Renal pelvis (tissue), 12 donors: ENCODE measurements around the gene PGLYRP1. TPM values are rescaled to one million over a fixed set of nuclear protein-coding genes. Genes with fewer than 3 reads are reported as not detected.

Source experiments
- DNase-seq: peaks from one replicate; pipeline ENCODE4 v3.0.0-alpha.2; 2013
- long read RNA-seq, 16 experiments: transcript quantifications; one replicate each; lab custom pipeline, GENCODE V29; 2026
- polyA plus RNA-seq, 3 donors: library from polyadenylated mRNA; unstranded; fragments of 120-200 nt; gene quantifications; one replicate each; pipeline ENCODE4 v1.2.1, GENCODE V29; 2013; ENCODE audit not compliant: insufficient read length in 3 of 3

PGLYRP1 gene, protein sequence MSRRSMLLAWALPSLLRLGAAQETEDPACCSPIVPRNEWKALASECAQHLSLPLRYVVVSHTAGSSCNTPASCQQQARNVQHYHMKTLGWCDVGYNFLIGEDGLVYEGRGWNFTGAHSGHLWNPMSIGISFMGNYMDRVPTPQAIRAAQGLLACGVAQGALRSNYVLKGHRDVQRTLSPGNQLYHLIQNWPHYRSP
- polyA plus RNA-seq: 1 to 10 TPM in 1 of 3 donors, under 1 TPM in 2; 0.78 to 1.1 (median 0.84) TPM
- long read RNA-seq, donor 1: 0 reads
- long read RNA-seq, donor 2: 0 reads
- long read RNA-seq, donor 3: 0 reads
- long read RNA-seq, donor 4: 0 reads
- long read RNA-seq, donor 5: 0 reads
- long read RNA-seq, donor 6, partial matches to known transcripts: 0 of 1 reads
- long read RNA-seq, donor 6, other reads (novel, unspliced or antisense): 0 of 1 reads
- long read RNA-seq, donor 7: 0 reads
- long read RNA-seq, donor 8: 0 reads
- long read RNA-seq, donor 9: 0 reads
- long read RNA-seq, donor 10: 0 reads
- long read RNA-seq, donor 11: 0 reads
- long read RNA-seq, donor 12, partial matches to known transcripts: 0 of 1 reads
- long read RNA-seq, donor 12, other reads (novel, unspliced or antisense): 0 of 1 reads
- long read RNA-seq, donor 13: 0 reads
- long read RNA-seq, donor 14: 0 reads
- long read RNA-seq, donor 15: 0 reads
- long read RNA-seq, donor 16: 0 reads

DNA sequence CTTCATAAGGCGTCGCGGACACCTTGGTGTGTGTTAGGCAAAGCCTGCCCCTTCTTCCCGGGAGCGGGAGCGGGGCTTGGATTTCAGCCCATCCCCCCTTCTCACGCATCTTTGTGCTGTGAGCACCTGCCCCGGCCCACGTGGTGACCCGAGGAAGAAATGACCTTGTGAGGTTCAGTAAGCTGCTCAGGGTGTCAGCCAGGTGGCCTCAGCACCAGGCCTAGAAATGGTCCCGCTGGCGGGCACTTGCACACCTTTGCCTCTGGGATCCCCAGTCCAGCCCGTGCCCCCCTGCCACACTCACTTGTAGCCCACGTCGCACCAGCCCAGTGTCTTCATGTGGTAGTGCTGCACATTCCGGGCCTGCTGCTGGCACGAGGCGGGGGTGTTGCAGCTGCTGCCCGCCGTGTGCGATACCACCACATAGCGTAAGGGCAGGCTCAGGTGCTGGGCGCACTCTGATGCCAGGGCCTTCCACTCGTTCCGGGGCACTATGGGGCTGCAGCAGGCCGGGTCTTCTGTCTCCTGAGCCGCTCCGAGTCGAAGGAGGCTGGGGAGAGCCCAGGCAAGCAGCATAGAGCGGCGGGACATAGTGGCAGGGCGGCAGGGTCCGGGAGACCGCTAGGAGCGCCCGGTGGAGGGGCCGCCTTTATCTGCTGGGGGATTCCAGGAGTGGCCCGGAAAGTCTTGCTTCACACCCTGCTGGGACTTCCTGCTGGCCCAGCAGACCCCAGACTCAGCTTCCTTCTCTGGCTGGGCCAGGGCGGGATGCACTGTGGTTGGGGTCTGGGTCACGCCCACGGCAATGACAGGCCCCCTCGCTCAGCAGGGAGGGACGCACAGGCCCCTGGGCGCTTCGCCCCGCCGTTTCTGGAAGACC, at the start of gene PGLYRP1:
Gene PGLYRP1, minus strand, starts transcription at position 623 of the 880 bp plus-strand sequence. Its CDS starts 32 bp downstream, at position 591.
- DNase-seq: no peak

DNA sequence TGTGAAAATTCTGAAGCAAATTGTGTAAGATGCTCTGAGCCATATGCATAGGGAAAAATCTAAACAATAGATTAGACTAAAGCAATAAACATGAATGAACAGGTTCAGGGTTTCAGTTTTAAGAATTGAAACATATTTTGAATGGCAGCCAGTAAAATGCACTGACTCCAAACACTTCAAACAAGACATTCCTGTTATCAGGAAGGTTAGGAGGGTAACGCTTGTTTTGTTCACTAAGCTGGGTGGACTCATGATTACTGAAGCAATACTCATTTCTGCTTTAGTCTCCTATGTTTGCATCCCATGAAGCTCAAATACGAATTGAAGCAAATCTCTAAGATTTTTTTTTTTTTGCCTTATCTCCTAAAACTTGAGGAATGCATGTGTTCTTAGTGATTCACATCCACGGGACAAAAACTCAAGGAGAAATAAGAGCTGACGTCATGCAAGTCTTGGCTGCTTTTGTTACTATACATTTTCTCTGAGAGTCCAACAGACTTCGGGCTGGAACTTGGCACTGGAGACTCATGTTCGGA, 47.0 kb upstream of the PGLYRP1 start:
- no peak for DNase-seq

DNA sequence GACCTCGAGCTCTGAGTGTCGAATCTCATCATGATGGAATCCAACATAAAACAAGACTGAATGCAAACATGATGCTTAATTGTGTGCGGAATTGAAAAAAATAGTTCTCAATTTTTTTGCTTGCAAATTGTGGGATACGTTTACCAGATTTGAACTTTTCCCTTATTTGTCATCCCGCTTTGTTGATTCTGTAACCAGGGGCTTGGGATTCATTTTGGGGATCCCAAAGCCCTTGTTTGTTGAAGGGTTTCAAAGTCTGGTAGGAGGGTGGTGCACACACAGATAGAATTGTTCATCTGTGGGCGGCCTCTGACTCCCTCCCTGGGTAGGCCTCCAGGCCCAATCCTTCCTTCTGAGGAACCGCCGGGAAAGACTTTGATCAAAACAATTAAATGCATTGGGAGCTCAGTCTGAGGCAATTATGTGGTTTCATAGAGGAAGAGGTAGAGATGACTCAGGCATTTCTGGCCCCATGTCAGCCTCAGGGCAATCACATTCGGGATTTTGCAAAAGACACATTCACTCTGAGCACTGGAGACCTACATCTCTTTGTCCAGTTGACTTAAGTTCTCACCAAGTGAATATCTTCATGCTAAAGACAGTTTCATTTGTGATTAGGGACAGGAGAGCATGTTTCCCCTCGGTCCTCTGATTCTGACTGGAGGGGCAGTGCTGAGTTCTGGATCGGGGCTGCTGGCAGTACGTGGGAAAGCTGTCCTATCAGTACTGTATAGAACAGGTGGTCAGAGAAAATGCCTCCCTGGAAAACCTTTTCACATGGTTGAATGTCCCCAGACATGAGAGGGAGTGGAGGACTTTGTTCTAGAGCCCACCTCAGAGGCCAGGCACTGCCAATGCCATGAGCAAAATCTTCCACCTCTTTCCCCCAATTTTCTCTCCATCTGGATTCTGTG, 45.7 kb upstream of the PGLYRP1 start:
- DNase-seq: no peak

DNA sequence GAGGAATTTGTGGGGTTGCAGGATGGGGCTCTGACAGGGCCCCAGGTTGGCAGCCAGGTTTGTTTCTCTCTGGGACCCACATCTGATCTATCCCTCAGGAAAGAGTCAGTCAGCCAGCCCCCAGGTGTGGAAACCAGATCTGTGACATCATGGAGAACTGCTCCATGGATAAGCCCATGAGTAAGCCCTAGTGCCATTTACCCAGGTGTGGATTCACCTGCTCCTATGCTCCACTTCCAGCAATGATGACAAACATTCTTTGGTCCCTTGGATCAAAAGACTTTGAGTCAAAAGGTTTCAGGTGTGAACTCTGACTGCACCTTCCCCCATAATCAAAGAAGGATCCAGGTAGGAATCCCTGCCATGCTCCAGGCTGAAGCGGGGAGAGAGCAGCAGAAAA, 44.8 kb upstream of the PGLYRP1 start:
- DNase-seq: no peak

DNA sequence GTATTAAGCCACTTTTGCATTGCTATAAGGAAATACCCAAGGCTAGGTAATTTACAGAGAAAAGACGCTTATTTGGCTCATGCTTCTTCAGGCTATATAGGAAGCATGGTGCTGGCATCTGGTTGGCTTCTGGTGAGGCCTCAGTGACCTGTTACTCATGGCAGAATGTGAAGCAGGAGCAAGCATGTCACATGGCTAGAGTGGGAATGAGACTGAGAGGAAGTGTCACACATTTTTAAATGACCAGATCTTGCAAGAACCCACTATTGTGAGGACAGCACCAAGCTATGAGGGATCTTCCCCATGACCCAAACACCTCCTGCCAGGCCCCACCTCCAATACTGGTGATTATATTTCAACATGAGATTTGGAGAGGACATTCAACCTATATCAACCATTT, 43.6 kb upstream of the PGLYRP1 start:
- no peak for DNase-seq

DNA sequence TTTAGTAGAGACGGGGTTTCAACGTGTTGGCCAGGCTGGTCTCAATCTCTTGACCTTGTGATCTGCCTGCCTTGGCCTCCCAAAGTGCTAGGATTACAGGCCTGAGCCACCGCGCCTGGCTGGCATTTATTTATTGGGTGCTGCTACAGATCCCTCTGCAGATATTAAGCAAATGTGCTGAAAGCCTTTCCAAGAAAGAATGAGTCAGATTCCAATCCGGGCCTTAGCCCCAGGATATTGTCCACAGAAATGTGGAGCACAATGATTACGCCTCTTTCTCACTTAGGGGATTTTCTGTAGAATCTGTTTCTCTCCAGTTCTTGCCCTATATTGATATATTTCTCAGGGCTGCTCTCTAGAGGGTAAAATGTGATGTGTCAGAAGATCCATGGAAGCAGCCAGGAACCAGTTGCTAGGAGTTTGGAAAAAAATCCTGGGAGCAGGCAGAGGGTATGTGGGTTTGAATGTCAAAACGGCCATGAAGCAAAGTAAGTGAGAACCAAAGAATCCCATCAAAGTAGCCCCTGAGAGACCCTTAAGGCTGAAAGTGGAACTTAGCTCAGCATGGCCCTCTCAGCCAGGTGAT, 42.7 kb upstream of the PGLYRP1 start:
- no peak for DNase-seq

DNA sequence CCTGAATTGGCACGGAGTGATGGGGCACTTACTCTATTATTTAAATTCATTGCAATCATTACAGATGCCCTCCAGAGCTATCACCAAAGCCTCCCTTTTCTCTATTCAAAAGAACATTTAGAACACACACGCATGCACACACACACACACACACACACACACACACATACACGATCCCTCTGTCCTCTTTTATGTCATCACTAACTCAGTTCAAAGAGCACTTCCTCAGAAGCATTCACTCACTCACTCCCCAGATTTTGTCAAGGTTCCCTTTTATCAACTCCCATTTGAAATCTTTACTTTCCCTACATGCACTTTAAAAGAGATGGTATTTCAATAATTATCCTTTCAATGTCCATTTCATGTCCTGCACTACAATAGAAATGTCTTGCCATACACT, 40.3 kb upstream of the PGLYRP1 start:
- no peak for DNase-seq

DNA sequence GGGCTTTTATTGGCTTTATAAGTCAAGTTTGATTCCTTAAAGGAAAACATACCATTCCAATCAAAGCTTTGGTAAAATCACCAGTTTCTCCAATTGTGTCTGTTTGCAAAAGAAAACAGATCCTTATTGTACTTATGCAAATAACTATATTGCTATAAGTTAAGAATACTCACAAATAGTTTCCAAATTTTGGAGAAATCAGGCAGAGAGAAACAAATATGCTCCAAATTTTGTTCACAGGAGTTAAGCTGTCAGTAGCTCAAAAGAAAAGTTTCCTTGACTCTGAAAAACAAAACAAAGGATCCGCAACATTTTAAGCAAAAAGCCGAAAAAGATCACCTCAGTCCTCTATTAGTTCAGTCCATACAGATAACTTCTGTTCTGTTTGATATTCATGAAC, 37.2 kb upstream of the PGLYRP1 start:
- no peak for DNase-seq

DNA sequence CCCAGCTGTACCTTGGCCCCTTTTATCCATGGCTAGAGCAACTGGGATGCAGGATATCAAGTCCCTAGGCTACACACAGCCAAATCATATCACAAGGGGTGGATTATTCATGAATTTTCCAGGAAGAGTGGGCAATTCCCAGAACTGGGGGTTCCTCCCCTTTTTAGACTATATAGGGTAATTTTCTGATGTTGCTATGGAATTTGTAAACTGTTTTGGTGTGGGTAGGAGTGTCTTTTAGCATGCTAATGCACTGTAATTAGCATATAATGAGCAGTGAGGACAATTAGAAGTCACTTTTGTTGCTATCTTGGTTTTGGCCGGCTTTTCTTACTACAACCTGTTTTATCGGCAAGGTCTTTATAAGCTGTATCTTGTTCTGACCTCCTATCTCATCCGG, 35.9 kb upstream of the PGLYRP1 start:
- DNase-seq: no peak

DNA sequence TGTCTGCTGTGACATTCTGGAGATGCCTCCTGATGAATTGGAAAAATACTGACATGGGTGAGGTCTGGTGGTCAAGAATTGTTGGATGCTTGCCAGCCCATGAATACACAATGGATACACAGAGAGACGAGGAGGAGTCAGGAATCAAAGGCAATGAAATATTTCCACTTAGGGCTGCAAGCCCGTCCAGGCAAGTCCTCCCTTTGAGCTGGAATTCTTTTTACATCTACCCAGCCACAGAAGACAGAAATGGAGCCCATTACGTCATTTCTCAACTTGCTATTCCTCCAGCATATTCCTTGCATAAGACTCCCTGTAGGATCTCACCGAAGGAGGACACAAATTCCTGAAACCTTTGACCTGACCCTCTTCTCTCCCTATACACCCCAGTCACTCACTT, 33.7 kb upstream of the PGLYRP1 start:
- no peak for DNase-seq

DNA sequence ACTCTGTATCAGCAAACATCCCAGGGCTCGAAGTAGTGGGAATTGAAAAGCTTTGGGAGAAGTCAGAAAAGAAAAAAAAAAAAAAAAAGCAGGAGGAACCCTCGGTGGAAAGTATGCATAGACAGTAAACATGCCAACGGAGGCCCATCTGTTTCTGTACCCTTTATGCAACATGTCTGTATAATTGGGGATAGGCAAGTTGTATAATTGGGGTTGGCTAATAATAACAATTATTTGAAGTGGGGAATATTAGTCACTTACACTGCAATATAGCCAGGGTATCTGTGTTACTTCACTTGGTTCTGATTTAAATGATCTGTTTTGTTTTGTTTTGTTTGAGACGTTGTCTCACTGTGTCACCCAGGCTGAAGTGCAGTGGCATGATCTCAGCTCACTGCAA, 30.0 kb upstream of the PGLYRP1 start:
- DNase-seq: no peak

DNA sequence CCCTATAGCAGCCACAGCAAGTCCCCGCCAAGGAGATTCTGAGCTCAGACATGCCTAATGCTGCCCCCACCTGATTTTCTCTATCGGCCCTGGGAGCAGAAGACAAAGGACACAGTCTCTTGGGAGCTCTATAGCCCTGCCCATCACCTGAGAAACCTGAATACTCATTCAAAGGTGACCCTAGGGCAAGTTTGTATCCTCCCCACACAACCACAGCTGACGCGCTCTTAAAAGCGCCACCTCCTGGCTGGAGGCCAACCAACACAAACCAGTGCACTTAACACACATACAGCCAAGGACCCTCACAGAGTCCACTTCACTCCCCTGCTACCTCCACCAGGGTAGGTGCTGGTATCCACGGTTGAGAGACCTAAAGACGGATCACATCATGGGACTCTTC, 26.7 kb upstream of the PGLYRP1 start:
- DNase-seq: no peak

DNA sequence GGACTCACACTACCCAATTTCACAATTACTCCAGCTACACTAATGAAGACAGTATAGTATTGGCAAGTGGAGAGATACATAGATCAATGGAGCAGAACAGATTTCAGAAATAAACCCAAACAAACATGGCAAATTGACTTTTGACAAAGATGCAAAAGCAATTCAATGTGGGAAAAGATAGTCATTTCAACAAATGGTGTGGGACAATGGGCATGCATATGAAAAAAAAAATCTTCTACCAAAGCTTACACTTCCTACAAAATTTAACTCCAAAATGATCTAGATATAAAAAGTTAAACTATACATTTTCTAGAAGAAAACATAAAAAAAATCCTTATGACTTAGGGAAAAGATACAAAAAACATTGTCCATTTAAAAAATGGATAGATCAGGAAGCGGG, 20.7 kb upstream of the PGLYRP1 start:
- DNase-seq: no peak

DNA sequence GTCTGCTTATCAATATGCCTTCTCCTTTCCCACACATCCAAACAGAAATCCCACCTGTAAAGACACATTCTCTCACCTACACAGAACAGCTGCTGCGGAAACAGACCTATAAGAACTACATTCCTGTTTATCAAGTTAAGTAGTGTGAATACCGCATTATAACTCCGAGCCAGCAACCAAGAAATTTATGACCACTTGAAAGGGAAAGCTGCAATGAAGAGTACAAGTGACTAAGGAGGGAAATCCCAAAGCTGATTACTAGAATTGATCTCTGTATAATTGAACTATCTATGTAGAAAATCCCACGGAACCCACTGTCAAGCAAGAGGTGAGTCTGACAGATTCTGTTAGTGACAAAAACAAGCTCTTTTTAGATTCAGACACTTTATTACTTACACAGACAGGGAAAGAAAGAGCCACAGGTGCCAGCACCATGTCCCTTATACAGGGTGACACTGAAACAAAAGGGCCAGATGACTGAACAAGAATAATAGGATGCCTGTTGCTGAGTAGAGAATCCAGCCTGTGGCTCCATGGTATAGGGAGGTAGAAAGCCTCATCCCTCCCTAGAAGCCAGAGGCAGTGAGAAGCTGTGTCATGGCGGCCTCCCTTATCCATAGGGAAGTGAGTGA, 19.5 kb upstream of the PGLYRP1 start:
- DNase-seq: no peak

DNA sequence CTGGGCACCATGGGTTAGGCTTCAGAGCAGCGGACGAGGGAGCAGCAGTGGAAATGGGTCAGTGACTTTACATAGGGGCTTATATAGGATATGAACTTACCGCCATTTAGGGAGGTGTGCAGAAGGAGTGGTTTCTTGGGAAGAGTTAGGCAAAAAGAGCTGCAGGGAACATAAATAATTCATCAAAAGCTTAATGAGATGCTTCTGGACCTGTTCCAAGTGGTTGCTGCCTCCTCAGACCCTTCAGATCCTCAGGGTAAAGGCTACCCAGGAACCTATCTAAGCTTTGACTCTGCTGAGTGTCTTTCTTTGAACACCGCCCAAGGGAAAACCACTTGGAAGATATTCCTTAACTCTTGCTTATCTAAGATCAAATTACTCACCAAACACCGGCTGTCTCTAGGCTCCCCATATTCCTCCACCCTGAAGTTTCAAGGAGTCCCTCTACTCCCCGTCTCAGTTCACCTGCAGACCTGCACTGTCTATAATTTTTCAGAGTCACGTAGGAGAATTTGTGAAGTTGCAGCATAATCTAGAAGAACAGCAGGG, 18.2 kb upstream of the PGLYRP1 start, which contains the start of gene IGFL4:
Gene IGFL4, minus strand, starts transcription at position 51 of the 549 bp plus-strand sequence. Its CDS starts 40 bp downstream, at position 11.
- peak; percentile 41 for DNase-seq

DNA sequence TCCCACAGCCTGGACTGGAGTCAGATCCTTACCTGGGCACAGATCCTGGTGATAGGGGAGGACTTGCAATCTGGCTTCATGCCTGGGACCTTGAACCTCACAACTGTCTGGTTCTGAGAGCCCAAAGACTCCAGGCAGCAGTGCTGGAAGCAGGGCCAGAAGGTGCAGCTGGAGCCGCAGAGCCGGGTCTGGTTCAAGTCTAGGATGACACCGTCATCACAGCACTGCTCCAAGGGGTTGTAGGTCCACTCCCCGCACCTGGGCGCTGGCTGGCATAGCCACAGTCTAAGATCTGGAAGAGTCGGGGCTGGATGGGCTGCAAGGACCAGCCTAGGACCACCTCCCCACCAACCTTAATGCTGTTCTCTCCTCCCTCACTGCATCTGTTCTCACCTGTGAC, 17.3 kb upstream of the PGLYRP1 start:
- no peak for DNase-seq

DNA sequence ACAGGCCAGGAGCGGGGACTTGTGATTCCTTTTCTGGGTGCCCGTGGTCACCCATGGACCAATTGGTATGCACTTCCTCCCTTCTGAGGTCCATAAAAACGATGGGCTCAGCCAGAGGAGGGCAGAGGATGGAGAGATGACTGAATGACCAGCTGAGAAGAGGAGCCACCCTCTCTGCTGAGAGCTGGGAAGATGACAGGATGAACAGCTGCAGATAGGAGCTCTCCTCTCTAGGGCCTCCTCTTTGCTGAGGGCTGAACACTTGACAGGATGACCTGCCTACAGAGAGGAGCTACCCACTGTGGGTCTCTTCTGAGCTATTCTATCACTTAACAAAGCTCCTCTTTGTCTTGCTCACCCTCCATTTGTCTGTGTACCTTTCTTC, 13.9 kb upstream of the PGLYRP1 start:
- no peak for DNase-seq

DNA sequence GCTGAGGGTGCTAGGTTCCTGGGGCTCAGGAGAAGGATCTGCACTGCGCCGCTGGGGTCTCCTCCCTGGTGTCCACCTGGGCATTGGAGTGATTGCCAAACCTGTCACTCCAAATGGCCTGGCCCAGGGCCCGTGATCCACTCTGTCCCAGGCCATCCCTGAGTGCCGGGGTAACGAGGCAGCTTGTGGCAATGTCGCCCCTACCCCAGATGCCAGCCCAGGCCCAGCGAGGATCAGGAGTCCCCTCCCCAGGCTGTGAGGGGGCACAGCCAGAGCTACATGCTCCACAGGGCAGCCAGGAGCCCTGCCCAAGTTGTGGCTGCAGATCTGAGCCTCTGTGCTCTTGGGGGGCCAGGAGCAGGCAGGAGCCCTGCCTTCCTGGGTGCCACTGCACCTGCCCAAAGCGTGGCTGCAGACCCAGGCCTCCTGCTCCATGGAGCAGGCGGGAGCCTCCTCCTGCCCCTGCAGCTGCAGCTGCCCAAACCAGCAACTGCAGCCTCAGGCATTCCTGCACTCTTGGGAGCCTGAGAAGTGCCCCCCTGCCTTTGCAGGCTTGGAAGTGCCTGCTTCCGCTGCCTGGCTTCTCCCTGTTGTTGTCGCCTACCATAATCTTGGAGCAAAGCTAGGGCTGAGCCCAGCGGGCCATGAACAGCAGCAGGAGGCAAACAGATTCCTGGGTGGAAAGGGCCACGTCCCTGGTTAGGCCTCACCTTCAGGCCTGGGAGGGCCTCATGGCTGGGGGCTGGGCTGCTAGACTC, 13.3 kb upstream of the PGLYRP1 start:
- DNase-seq: no peak

DNA sequence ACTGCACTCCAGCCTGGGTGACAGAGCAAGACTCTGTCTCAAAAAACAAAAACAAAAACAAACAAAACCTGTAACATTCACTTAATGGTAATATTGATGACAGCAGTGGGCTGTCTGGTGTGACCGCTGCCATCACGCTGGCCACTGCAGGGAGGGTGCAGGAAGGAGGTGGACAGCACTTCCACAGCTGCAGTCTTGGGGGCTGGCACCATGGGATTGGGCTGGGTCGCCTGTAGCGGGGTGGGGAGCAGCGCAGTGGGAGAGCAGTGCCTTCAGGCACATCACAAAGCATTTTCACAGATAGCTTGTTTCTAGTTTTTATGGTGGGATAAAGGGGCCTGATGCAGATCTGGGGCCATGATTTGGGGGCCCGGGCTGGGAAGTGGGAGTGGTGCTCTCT, 12.7 kb upstream of the PGLYRP1 start:
- DNase-seq: no peak
